ENCODE measurements around the gene TBX4.

DNA sequence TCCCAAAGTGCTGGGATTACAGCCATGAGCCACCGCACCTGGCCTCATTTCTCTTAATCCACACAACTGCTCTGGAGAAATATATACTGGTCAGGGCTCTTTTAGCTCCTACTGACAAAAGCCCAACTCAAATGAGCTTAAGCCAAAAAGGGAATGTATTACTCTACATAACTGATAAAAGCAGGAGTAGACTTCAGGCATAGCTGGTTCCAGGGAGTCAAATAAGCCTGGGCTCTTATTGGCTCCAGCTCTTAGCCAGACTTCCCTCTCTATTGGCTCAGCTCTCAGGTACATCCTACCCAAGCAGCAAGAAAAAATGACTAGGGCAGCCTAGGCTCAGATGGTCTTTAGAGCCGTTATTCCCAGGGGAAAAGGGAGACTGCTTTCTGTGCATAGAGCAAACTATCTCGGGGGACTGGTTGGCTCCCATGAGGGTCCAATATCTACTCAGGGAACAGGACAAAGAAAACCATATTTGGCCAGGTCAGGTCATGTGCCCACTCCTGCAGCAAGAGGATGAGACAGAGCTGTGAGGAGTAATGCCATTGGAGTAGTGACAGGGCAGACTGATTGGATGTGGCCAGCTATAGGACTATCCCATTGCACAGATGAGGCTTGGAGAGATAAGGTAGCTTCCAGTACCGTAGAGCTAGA lies 31.4 kb upstream of the TBX4 start:
- TF ChIP-seq, protein P1, sequence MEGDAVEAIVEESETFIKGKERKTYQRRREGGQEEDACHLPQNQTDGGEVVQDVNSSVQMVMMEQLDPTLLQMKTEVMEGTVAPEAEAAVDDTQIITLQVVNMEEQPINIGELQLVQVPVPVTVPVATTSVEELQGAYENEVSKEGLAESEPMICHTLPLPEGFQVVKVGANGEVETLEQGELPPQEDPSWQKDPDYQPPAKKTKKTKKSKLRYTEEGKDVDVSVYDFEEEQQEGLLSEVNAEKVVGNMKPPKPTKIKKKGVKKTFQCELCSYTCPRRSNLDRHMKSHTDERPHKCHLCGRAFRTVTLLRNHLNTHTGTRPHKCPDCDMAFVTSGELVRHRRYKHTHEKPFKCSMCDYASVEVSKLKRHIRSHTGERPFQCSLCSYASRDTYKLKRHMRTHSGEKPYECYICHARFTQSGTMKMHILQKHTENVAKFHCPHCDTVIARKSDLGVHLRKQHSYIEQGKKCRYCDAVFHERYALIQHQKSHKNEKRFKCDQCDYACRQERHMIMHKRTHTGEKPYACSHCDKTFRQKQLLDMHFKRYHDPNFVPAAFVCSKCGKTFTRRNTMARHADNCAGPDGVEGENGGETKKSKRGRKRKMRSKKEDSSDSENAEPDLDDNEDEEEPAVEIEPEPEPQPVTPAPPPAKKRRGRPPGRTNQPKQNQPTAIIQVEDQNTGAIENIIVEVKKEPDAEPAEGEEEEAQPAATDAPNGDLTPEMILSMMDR (IDR thresholded peaks at IDR 0.05): no peak
- TF ChIP-seq POLR2A (IDR thresholded peaks at IDR 0.05): no peak
